HTERT RPE-1 (cell line): ENCODE data around the gene CAMK1D.
"Not testable (repeated sequence)": the region's sequence is repeated elsewhere in the genome, so short reads cannot be mapped to it uniquely, and the experiment has no call there.

Experiments
- in situ Hi-C: fragments of 300-500 bp; cut with MboI; formaldehyde crosslinking; loops from 4 replicates; pipeline ENCODE4 v1.14.3; 2020; ENCODE audit warnings: low sequenced_read_pairs

Gene CAMK1D

GRCh38 chr10:12423896-12424295 lies 74.5 kb downstream of the CAMK1D start:
- in situ Hi-C loops = no loop called here

GRCh38 chr10:12427276-12427675 lies 77.9 kb downstream of the CAMK1D start:
- in situ Hi-C loops = no loop called here

- in situ Hi-C loops = no loop called here
Observed at GRCh38 chr10:12428447-12429135, 79.2 kb downstream of the CAMK1D start.

GRCh38 chr10:12430406-12430982 lies 81.1 kb downstream of the CAMK1D start:
- in situ Hi-C loops = no loop called here

GRCh38 chr10:12431151-12432101 lies 82.1 kb downstream of the CAMK1D start:
- in situ Hi-C loops = no loop called here

GRCh38 chr10:12432402-12433189 lies 83.2 kb downstream of the CAMK1D start:
- in situ Hi-C loops = no loop called here

GRCh38 chr10:12434277-12434676 lies 84.9 kb downstream of the CAMK1D start:
- in situ Hi-C loops = no loop called here

- in situ Hi-C loops = not testable (repeated sequence)
Observed at GRCh38 chr10:12434677-12435076, 85.3 kb downstream of the CAMK1D start.

GRCh38 chr10:12435348-12435747 lies 86.0 kb downstream of the CAMK1D start:
- in situ Hi-C loops = no loop called here

- in situ Hi-C loops = no loop called here
Observed at GRCh38 chr10:12438919-12439692, 89.8 kb downstream of the CAMK1D start.

- in situ Hi-C loops = not testable (repeated sequence)
Observed at GRCh38 chr10:12439767-12440166, 90.4 kb downstream of the CAMK1D start.

- in situ Hi-C loops = no loop called here
Observed at GRCh38 chr10:12443026-12443425, 93.7 kb downstream of the CAMK1D start.

- in situ Hi-C loops = no loop called here
Observed at GRCh38 chr10:12444981-12445700, 95.8 kb downstream of the CAMK1D start.

GRCh38 chr10:12445701-12446334 lies 96.5 kb downstream of the CAMK1D start:
- in situ Hi-C loops = no loop called here

- in situ Hi-C loops = no loop called here
Observed at GRCh38 chr10:12448340-12448728, 99.0 kb downstream of the CAMK1D start.

- in situ Hi-C loops = no loop called here
Observed at GRCh38 chr10:12448729-12449391, 99.5 kb downstream of the CAMK1D start.

GRCh38 chr10:12455318-12455717 lies 106.0 kb downstream of the CAMK1D start:
- in situ Hi-C loops = no loop called here

- in situ Hi-C loops = no loop called here
Observed at GRCh38 chr10:12455766-12456165, 106.4 kb downstream of the CAMK1D start.
